Prostate gland (tissue), 2 donors: ENCODE measurements around the gene PIWIL1.

ENCODE experiments used
- CTCF ChIP-seq, 4 experiments: fragments of 200-600 bp in 2 of 4; fragments of 450-650 bp in 2 of 4; sonication (generic) in 2 of 4; IDR thresholded peaks; 1 replicate in 3 of 4; 2 replicates in 1 of 4; pipeline ENCODE4 v1.5.1; 2016 to 2019; ENCODE audit warnings: antibody characterized with exemption in 4 of 4, mild to moderate bottlenecking in 2 of 4, moderate library complexity in 2 of 4
- POLR2A ChIP-seq: fragments of 450-650 bp; IDR thresholded peaks from one replicate; pipeline ENCODE4 v1.6.1; 2016; ENCODE audit warnings: antibody characterized with exemption, mild to moderate bottlenecking
- POLR2AphosphoS5 ChIP-seq: sonication (generic); formaldehyde crosslinking; IDR thresholded peaks from one replicate; pipeline ENCODE4 v1.6.1; 2017; ENCODE audit warnings: antibody characterized with exemption

GRCh38 chr12:130342442-130342841 lies 4.8 kb downstream of the PIWIL1 start:
- no peak for TF ChIP-seq CTCF (IDR thresholded peaks at IDR 0.05)
- no peak for TF ChIP-seq POLR2A
- no peak for TF ChIP-seq POLR2AphosphoS5
